ENCODE data around the gene CHCT1.

DNA sequence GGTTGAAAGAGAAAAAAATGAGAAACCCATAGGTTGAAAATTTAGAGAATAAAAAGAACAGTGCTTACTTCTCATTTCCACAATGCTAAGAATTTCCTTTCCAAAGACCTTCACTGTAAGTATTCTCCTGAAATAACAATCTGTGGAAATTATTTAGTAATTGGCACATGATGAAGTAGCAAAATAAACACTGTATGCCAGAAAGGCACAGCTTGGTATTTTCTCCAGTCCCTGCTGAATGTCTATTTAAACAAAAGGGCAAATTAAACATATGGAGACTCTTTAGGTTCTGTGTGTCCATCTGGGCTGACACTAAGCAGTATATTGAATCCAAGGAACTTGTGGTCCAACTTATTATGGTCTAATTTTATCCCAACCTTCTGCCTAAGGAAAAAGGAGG is 46.1 kb downstream of the CHCT1 start:
- TF ChIP-seq, protein P1, sequence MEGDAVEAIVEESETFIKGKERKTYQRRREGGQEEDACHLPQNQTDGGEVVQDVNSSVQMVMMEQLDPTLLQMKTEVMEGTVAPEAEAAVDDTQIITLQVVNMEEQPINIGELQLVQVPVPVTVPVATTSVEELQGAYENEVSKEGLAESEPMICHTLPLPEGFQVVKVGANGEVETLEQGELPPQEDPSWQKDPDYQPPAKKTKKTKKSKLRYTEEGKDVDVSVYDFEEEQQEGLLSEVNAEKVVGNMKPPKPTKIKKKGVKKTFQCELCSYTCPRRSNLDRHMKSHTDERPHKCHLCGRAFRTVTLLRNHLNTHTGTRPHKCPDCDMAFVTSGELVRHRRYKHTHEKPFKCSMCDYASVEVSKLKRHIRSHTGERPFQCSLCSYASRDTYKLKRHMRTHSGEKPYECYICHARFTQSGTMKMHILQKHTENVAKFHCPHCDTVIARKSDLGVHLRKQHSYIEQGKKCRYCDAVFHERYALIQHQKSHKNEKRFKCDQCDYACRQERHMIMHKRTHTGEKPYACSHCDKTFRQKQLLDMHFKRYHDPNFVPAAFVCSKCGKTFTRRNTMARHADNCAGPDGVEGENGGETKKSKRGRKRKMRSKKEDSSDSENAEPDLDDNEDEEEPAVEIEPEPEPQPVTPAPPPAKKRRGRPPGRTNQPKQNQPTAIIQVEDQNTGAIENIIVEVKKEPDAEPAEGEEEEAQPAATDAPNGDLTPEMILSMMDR (IDR thresholded peaks at IDR 0.05), result no peak
- no peak for TF ChIP-seq POLR2AphosphoS5 (IDR thresholded peaks at IDR 0.05; ENCODE audit: low read depth, low read length)

All from Panc1 (cell line).